HCEC 1CT (cell line): ENCODE data around the gene PLXNB2.

Experiments
- DNase-seq: peaks from one replicate; pipeline ENCODE4 v3.0.0-alpha.2; 2017

PLXNB2 gene

GRCh38 chr22:50226063-50226874, 81.2 kb downstream of the PLXNB2 start:
- DNase-seq: no peak

GRCh38 chr22:50225200-50225969, 82.1 kb downstream of the PLXNB2 start:
- no peak for DNase-seq
